ENCODE results near the gene KATNA1.

- TF ChIP-seq CTCF (IDR thresholded peaks at IDR 0.05; ENCODE audit: low read length) (peak; percentile 57), EZH2phosphoT487 (IDR thresholded peaks at IDR 0.05; ENCODE audit: low read length) (no peak)
Observed at GRCh38 chr6:149565527-149566409, 82.7 kb downstream of the KATNA1 start, which contains the start of gene GINM1.
